A673 (cell line): ENCODE measurements around the gene MYRF. TPM values are rescaled to one million over a fixed set of nuclear protein-coding genes. Genes with fewer than 3 reads are reported as not detected.

Source experiments
- BruUV-seq: library from RNA; stranded (reverse); fragments of 400-500 nt; replicated peaks from 2 replicates; lab custom pipeline; 2021; lab: Mats Ljungman, UMichigan
- CTCF ChIA-PET: fragments of 300-600 bp; sonication (Branson Sonifier 250); formaldehyde crosslinking; loops from one replicate; lab custom pipeline; 2022; ENCODE audit warnings: antibody characterized with exemption; lab: Charles Lee
- POLR2A ChIA-PET: fragments of 300-600 bp; sonication (Branson Sonifier 250); formaldehyde crosslinking; loops from one replicate; lab custom pipeline; 2022; ENCODE audit warnings: antibody characterized with exemption; ENCODE audit not compliant: low non-redundant PET; lab: Charles Lee
- DNase-seq: peaks from one replicate; pipeline ENCODE4 v3.0.0-alpha.2; 2015; ENCODE audit warnings: low spot score
- H3K27ac ChIP-seq: fragments of 200-600 bp; sonication (generic); 2 replicates; pipeline ENCODE4 v1.5.1; 2016; ENCODE audit warnings: mixed run types, low read depth, mild to moderate bottlenecking, mixed read lengths, antibody characterized with exemption, low read length; ENCODE audit not compliant: poor library complexity, severe bottlenecking
- H3K27me3 ChIP-seq: fragments of 200-600 bp; sonication (generic); replicated peaks from 2 replicates; pipeline ENCODE4 v1.6.1; 2017; ENCODE audit warnings: mixed run types, low read depth, mild to moderate bottlenecking, mixed read lengths, antibody characterized with exemption, low read length; ENCODE audit not compliant: insufficient read depth, poor library complexity
- H3K36me3 ChIP-seq: fragments of 200-600 bp; sonication (generic); 2 replicates; pipeline ENCODE4 v1.6.1; 2016; ENCODE audit warnings: mixed run types, mild to moderate bottlenecking, mixed read lengths, antibody characterized with exemption, low read length; ENCODE audit not compliant: insufficient read depth, poor library complexity, severe bottlenecking
- H3K4me1 ChIP-seq: fragments of 200-600 bp; sonication (generic); 2 replicates; pipeline ENCODE4 v1.6.1; 2017; ENCODE audit warnings: mixed run types, mild to moderate bottlenecking, mixed read lengths, antibody characterized with exemption, low read length; ENCODE audit not compliant: insufficient read depth, poor library complexity, severe bottlenecking
- H3K4me3 ChIP-seq: fragments of 200-600 bp; sonication (generic); 2 replicates; pipeline ENCODE4 v1.5.1; 2016; ENCODE audit warnings: low read depth, mixed run types, mild to moderate bottlenecking, mixed read lengths, low read length; ENCODE audit not compliant: poor library complexity, severe bottlenecking
- H3K9me3 ChIP-seq: fragments of 200-600 bp; sonication (generic); 2 replicates; pipeline ENCODE4 v1.6.1; 2016; ENCODE audit warnings: mixed run types, low read depth, mild to moderate bottlenecking, mixed read lengths, antibody characterized with exemption, low read length; ENCODE audit not compliant: poor library complexity, severe bottlenecking
- CTCF ChIP-seq: fragments of 300-800, 200-600 bp; sonication (generic); conservative IDR thresholded peaks from 2 replicates; pipeline ENCODE4 v1.5.1; 2017; ENCODE audit warnings: low read depth, mild to moderate bottlenecking, antibody characterized with exemption, low read length, moderate library complexity, mixed read lengths
- EZH2 ChIP-seq: fragments of 200-600 bp; sonication (generic); IDR thresholded peaks from 2 replicates; pipeline ENCODE4 v1.6.1; 2017; ENCODE audit warnings: borderline replicate concordance, low read depth, mild to moderate bottlenecking, mixed read lengths, antibody characterized with exemption, low read length; ENCODE audit not compliant: poor library complexity, severe bottlenecking
- intact Hi-C: fragments of 100-400 bp; cut with micrococcal nuclease; formaldehyde crosslinking; loops from one replicate; pipeline ENCODE4 v1.10.0; 2022; ENCODE audit not compliant: unreplicated experiment
- total RNA-seq: library from RNA; stranded (reverse); gene quantifications from 2 replicates; pipeline ENCODE4 v1.2.3, GENCODE V29; 2021

Gene MYRF
- total RNA-seq, 1 experiment from 2014 or later = 11.2 TPM

DNA sequence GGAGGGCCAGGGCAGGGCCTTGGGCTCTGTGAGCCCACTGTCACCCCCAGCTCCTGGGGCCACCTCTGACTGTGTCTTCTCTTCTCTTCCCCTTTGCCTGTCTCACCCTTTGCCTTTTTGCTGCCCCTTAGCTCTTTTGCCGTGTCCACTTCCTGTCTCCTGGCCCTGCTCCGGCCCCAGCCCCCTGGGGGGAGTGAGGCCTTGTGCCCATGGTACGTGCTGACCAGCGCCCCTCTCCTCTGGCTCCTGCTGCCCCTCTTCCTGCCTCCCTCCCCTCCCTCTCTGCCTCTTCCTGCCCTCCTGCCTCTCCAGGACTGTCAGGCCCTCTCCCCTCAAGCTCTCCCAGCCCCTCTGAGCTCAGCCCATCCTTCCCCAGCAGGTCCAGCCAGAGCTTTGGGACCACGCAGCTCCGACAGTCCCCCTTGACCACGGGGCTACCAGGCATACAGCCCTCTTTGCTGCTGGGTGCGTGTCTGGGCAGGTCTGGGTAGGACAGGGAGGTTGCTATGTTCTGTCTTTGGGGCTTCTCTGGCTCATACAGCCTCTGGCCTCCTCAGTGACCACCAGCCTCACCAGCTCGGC is 28.2 kb downstream of the MYRF start:
- ChIA-PET POLR2A (interaction anchor here (0.6 kb wide), 1 partner anchor 680 kb away, joined by 7 read pairs; no protein-coding TSS in a partner anchor), CTCF (interaction anchor here (1.1 kb wide), 1 partner anchor 327 kb away, joined by 5 read pairs; no protein-coding TSS in a partner anchor)
- Histone ChIP-seq H3K9me3 (no peaks in the 10 kb centered on the region), H3K27ac (no peak overlapping the region), H3K4me1 (peaks cover 10% of the 10 kb centered on the region), H3K36me3 (peaks cover 16% of the 10 kb centered on the region), H3K4me3 (no peak overlapping the region), H3K27me3 (no peaks in the 10 kb centered on the region)
- TF ChIP-seq EZH2 (no peak), CTCF (no peak)
- intact Hi-C loops = no loop called here
- no peak for DNase-seq
- BruUV-seq = no TSS peak

- intact Hi-C loops = no loop called here
- Histone ChIP-seq H3K27me3 (no peaks in the 10 kb centered on the region), H3K4me1 (peaks cover 8% of the 10 kb centered on the region), H3K4me3 (no peak overlapping the region), H3K27ac (no peak overlapping the region), H3K9me3 (no peaks in the 10 kb centered on the region), H3K36me3 (peaks cover 21% of the 10 kb centered on the region)
- TF ChIP-seq EZH2 (no peak), CTCF (no peak)
- BruUV-seq = no TSS peak
- ChIA-PET CTCF (no interaction called here), POLR2A (interaction anchor here (0.6 kb wide), 1 partner anchor 679 kb away, joined by 7 read pairs; no protein-coding TSS in a partner anchor)
- DNase-seq = no peak
These were observed 29.1 kb downstream of the MYRF start for GRCh38 chr11:61781585-61781984.

DNA sequence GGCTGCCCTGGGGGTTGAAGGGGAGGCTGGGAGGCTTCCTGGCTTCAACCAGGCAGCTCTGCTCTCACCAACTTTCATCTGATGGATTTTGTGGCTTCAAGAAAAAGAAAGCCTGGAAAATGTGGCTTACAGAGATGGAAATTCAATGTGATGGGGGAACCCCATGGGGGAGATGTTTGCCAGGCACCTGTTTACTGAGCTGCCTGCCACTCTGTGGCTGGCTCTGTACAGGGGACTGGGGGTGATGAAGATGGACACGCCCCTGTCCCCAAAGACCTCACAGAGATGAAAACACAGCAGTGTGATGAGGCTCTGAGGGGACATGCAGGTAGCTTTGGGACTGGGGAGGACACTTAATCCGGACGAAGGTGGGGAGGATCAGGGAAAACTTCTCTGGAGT is 29.9 kb downstream of the MYRF start:
- Histone ChIP-seq H3K4me1 (peaks cover under 1% of the 10 kb centered on the region), H3K4me3 (no peak overlapping the region), H3K36me3 (peaks cover 28% of the 10 kb centered on the region), H3K9me3 (no peaks in the 10 kb centered on the region), H3K27me3 (no peaks in the 10 kb centered on the region), H3K27ac (no peak overlapping the region)
- BruUV-seq = no TSS peak
- no peak for TF ChIP-seq CTCF
- no peak for TF ChIP-seq EZH2
- POLR2A ChIA-PET = no interaction called here
- no peak for DNase-seq
- intact Hi-C loops = no loop called here
- CTCF ChIA-PET = no interaction called here
